Small intestine (tissue), 7 donors: ENCODE data around the gene POLD2. TPM values are rescaled to one million over a fixed set of nuclear protein-coding genes. Genes with fewer than 3 reads are reported as not detected.

Experiments
- DNase-seq, 2 donors: peaks; one replicate each; pipeline versions ENCODE4 v3.0.0 to v3.0.0-alpha.2; 2013
- FAIRE-seq: peaks from 2 replicates; lab custom pipeline; 2012; peaks lifted over from hg19 to GRCh38; lab: Jason Lieb, UNC
- H3K27ac ChIP-seq, 3 donors: one replicate each; pipeline ENCODE4 v1.5.1; 2013; ENCODE audit warnings: low read length in 2 of 3, mild to moderate bottlenecking in 2 of 3, control low read depth in 1 of 3, inconsistent platforms in 1 of 3, low read depth in 1 of 3, moderate library complexity in 1 of 3
- H3K27me3 ChIP-seq, 3 donors: one replicate each; pipeline ENCODE4 v1.6.1; 2013; ENCODE audit warnings: low read length in 3 of 3, inconsistent platforms in 1 of 3; ENCODE audit not compliant: control insufficient read depth in 3 of 3, insufficient read depth in 3 of 3
- H3K36me3 ChIP-seq, 3 donors: one replicate each; pipeline ENCODE4 v1.6.1; 2013; ENCODE audit warnings: low read length in 3 of 3, inconsistent platforms in 1 of 3, low read depth in 1 of 3, mild to moderate bottlenecking in 1 of 3, moderate library complexity in 1 of 3; ENCODE audit not compliant: control insufficient read depth in 3 of 3, insufficient read depth in 2 of 3
- H3K4me1 ChIP-seq, 3 donors: one replicate each; pipeline ENCODE4 v1.6.1; 2013; ENCODE audit warnings: low read length in 2 of 3, inconsistent platforms in 1 of 3, low read depth in 1 of 3, mild to moderate bottlenecking in 1 of 3, moderate library complexity in 1 of 3; ENCODE audit not compliant: control insufficient read depth in 3 of 3, insufficient read depth in 2 of 3
- H3K4me3 ChIP-seq, 3 donors: one replicate each; pipeline ENCODE4 v1.5.1; 2013; ENCODE audit warnings: low read length in 3 of 3, control low read depth in 1 of 3, inconsistent platforms in 1 of 3, low read depth in 1 of 3, mild to moderate bottlenecking in 1 of 3, moderate library complexity in 1 of 3
- H3K9me3 ChIP-seq, 2 donors: one replicate each; pipeline ENCODE4 v1.6.1; 2013; ENCODE audit warnings: low read depth in 1 of 2, low read length in 1 of 2; ENCODE audit not compliant: control insufficient read depth in 2 of 2, insufficient read depth in 1 of 2
- WGBS, 3 donors: extraction: QIAGEN DNeasy Blood & Tissue Kit; methylation state at CpG; one replicate each; pipeline ENCODE4 v1.1.7; 2013; 5-methylcytosine and 5-hydroxymethylcytosine counted together
- polyA plus RNA-seq, 4 donors: library from polyadenylated mRNA; stranded (reverse) in 3 of 4; unstranded in 1 of 4; fragments of 200-250 nt in 3 of 4; fragments of 120-200 nt in 1 of 4; gene quantifications; one replicate each; pipeline versions ENCODE4 v1.2.1 to v1.2.3, GENCODE V29; 2013
- donor health status: healthy with polysubstance abuse.
- donor health status: control.
- donor health status: control.
- donor health status: Bipolar disorder and iron deficiency.
- donor health status: healthy.

Gene POLD2
- polyA plus RNA-seq, 4 donors, result 13.6 to 82.4 (median 42.4) TPM

DNA sequence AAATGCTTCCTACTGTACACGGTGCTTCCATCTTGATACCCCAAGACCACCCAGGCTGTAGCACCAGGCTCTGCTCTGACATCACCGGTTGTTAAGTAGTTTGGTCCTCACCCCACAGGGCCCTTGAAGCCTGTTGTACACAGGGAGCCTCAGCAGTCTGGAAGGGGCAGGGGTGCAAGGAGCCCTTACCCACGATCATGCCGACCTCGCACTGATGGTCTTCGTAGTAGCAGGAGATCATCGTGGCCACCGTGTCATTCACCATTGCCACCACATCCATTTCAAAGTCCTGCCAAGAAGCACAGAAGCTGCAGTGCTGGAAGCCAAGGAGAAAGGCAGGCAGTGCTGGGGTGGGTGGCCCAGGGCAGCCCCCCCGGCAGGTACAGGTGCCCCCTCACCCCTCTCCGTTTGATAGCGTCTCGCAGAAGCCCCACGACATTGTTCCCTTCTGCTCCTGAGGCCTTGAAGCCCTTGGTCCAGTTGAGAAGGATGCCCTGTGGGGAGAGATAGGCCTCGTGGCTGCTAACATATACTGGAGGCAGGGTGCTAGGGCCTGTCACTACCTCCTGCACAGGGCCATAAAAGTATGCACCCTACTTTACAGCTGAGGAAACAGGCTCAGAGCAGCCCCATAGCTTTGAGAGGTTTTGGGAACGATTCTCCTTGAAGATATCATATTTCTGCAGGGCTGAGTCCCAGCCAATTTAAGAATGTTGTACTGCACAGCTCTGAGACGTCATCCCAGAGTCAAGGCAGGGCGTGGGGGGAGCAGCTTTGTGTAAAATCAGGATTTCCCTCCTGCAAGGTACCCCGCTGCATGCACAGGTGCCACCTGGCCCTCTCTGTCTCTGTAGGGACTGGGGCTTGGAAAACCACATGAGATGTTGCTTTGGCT lies 26.5 kb upstream of the POLD2 start:
- H3K36me3 ChIP-seq, result no peaks in the 10 kb centered on the region
- FAIRE-seq (no peak), DNase-seq (no peak)
- 84 to 88% (median 85%) methylated on average over 18 of the region's 18 CpGs for WGBS, 3 donors
- H3K27ac ChIP-seq, result no peak overlapping the region
- H3K9me3 ChIP-seq, result no peaks in the 10 kb centered on the region
- H3K27me3 ChIP-seq, result peaks cover 0 to 32% (median 3%) of the 10 kb centered on the region in 3 donors
- peaks cover 0 to 20% (median 0%) of the 10 kb centered on the region in 3 donors for H3K4me1 ChIP-seq
- no peak overlapping the region for H3K4me3 ChIP-seq

DNA sequence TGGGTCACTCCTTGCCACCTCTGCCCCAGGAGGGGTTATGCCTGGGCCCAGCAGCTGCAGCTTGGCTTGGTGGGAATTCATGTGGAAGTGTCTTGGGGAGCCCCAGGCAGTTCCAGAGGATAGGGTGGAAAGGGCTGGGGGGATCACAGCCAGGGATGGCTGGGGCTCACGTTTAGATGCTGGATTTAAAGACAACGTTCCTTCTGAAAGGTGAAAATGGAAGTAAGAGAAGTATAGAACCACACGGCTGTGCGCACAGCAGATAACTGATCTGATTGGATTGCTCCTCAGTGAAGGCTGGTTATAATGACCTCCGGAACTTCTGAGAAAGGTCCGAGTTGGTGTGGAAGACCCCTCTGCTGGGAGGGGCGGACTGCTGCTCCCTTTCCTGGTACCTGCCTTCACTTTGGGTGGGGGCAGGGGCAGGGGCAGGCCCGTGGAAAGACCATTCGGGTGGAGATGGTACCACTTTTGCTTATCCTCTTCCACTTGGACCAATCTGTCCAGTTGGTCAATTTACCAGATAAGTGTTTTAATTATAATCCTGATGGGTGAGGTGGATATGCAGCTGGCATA lies 25.7 kb upstream of the POLD2 start:
- no peaks in the 10 kb centered on the region for H3K36me3 ChIP-seq
- WGBS, 3 donors, result 80 to 86% (median 84%) methylated on average over 9 of the region's 9 CpGs
- FAIRE-seq (no peak), DNase-seq (no peak)
- H3K4me3 ChIP-seq, result no peak overlapping the region
- no peaks in the 10 kb centered on the region for H3K9me3 ChIP-seq
- peaks cover 0 to 40% (median 3%) of the 10 kb centered on the region in 3 donors for H3K27me3 ChIP-seq
- no peak overlapping the region for H3K27ac ChIP-seq
- peaks cover 0 to 20% (median 0%) of the 10 kb centered on the region in 3 donors for H3K4me1 ChIP-seq

DNA sequence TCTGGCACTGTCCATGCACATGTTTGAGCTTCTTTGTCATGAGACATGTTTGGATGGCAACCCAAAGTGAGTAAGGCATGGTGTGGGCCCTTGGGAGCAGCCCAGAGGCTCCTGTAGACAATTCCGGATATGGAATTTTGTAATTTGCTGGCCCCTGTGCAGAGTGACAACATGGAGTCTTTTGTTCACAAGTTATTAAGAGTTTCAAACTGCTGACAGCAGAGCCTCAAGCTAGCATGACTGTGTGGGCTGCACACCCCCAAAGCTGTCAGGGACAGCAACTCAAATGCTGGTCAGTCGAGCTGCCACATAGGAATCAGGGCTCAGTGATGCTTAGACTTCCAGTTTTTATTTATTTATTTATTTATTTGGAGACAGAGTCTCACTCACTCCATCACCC lies 24.8 kb upstream of the POLD2 start:
- Histone ChIP-seq H3K36me3 (no peaks in the 10 kb centered on the region), H3K27me3 (peaks cover 0 to 44% (median 3%) of the 10 kb centered on the region in 3 donors), H3K9me3 (no peaks in the 10 kb centered on the region), H3K27ac (no peak overlapping the region), H3K4me1 (peaks cover 0 to 20% (median 0%) of the 10 kb centered on the region in 3 donors), H3K4me3 (no peak overlapping the region)
- no peak for FAIRE-seq
- WGBS, 3 donors, result 71 to 85% (median 84%) methylated on average over 2 of the region's 2 CpGs
- DNase-seq, result no peak

DNA sequence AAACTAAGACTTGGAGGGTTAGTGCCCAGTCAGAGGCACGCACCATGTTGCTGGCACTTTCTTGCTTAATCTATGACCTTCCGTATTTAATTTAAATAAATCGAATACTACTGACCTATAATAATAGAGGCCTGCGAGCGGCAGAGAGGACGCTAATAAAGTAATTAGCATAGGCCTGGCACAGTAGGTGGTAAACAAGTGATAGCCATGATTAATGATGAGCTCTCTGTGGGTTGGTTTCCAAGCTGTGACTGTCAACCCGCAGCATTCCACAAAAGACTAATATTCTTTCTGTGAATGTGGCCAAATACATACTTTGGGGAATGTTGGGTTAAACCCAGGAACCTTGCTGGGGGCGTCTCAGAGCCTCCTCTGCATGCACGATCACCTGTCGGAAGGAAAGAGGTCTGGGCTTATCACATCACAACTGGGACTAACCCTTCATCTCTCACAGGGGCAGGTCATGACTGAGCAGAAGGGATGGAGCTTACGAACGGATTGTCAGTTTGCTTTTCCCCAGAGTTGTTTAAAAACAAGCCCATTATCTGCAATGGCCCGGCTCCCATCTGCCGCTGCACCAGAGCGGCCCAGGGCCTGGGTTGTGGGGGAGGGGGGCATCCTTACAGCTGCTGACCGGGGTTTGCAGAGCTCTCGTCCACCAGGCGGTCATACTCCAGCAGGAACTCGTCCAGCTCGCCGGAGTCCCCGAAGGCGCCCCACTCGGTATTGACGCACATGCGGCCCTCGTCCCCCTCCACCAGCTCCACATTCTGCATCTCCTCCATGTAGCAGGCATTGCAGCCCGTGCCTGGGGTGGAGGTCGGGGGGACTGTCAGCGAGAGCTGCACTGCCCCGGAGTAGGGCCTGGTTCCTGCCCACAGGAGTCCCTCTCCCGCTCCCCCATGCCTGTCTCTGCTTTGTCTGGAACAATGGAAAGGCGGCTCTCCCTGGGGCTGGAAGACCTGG lies 24.0 kb upstream of the POLD2 start:
- Histone ChIP-seq H3K4me3 (no peak overlapping the region), H3K9me3 (no peaks in the 10 kb centered on the region), H3K27me3 (peaks cover 0 to 44% (median 3%) of the 10 kb centered on the region in 3 donors), H3K36me3 (no peaks in the 10 kb centered on the region), H3K27ac (peak overlapping the region in 1 of 3 donors; percentile 38), H3K4me1 (peaks cover 0 to 20% (median 0%) of the 10 kb centered on the region in 3 donors)
- WGBS, 3 donors, result 61 to 78% (median 76%) methylated on average over 33 of the region's 33 CpGs
- FAIRE-seq, result no peak
- DNase-seq, result peak in 1 of 2 donors; percentile 46

DNA sequence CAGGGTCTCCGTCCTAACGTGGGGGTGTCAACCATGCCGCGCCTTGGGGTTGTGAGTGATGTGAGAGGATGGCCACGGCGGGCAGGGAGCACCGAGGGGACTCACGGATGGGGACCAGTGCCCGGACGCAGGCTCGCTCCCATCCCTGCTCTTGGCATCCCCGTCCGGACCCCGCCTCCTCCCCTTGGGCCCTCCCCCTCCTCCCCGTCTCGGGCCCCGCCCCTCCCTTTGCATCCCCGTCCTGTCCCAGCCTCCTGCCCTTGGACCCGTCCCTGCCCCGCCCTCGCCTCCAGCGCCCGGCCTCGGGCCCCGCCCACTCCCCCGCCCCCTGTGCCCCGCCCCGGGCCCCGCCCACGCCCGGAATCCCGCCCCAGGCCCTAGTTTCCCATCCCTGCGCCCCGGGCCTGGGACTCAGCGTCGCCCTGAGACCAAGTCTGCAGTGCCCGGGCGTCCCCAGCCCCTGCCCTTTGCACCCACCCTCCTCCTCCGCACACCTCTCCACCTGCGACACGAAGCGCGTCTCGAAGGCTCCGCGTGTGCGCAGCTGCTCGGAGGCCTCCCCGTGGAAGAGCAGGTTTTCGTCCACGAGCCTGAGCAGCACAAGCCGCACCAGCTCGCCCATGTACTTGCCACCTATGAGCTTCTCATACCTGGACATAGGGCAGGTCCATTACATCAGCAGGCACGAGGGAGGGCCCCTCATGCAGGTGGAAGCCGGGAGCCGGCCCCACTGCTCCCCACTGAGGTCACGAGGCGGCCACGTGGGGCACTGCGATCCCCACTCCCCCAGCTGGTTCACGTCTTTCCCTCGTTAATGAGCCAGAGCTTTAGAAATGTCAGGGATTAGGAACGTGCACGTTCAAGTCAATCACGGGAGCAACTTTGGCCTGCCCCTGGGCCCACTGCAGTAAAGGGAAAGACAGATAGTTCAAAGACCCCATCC lies 22.9 kb upstream of the POLD2 start:
- Histone ChIP-seq H3K27ac (peak overlapping the region in 1 of 3 donors; percentile 38), H3K4me1 (peaks cover 0 to 20% (median 0%) of the 10 kb centered on the region in 3 donors), H3K4me3 (peak overlapping the region; percentile 10 to 29 (median 24)), H3K36me3 (no peaks in the 10 kb centered on the region), H3K27me3 (peaks cover 0 to 44% (median 3%) of the 10 kb centered on the region in 3 donors), H3K9me3 (no peaks in the 10 kb centered on the region)
- FAIRE-seq (no peak), DNase-seq (peak; percentile 80 to 87)
- 6 to 18% (median 13%) methylated on average over 33 to 65 of the region's 65 CpGs for WGBS, 3 donors

DNA sequence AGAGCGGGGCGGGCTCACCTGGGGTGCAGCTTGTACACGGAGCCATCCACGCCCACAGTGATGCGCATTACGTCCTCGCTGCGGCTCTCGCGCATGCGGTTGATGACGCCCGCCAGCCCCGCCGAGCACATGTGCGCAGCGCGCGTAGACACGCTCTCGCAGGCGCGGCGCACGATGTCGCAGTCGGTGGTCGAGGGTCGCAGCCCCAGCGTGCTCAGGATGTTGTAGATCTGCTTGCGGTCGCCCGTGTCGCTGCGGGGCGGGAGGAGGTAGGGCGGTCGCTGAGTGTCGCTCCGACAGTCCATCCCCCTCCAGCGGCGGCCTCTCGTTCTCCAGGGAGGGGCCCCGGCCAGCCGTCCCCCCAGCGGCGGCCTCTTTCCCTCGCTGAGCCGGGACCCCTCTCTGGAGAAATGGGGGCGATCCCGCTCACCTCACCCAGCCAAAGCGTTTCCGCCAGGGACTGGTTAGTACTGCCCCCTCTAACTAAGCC lies 22.2 kb upstream of the POLD2 start:
- H3K4me1 ChIP-seq, result peaks cover 0 to 20% (median 0%) of the 10 kb centered on the region in 3 donors
- H3K9me3 ChIP-seq, result no peaks in the 10 kb centered on the region
- no peak overlapping the region for H3K27ac ChIP-seq
- peaks cover 0 to 44% (median 3%) of the 10 kb centered on the region in 3 donors for H3K27me3 ChIP-seq
- no peaks in the 10 kb centered on the region for H3K36me3 ChIP-seq
- peak in 1 of 2 donors; percentile 51 for DNase-seq
- peak overlapping the region; percentile 9 to 17 (median 10) for H3K4me3 ChIP-seq
- no peak for FAIRE-seq
- 10 to 22% (median 18%) methylated on average over 48 to 53 of the region's 53 CpGs for WGBS, 3 donors

DNA sequence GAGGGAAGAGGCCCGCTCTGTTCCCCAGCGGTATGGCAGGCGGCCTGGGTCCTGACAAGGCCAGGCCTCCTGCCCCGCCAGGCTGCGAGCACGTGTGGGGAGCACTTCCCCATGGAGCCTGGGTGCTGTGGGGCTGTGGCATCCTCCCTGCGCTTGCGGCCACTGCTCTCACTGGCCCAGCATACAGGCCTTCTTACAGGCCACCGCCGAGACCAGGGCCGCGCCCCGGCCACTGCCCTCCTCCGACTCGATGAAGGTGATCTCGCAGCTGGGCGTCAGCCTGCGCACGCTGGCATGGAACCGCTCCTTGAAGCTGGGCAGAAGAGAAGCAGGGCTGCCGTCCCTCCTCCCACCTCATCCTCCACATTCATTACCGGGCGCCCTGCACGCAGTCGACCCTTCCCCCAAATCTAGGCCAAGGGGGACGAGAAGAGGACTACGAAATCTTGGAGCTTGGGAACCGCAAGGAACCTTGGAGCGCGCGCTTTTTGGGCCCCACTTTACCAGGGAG lies 21.7 kb upstream of the POLD2 start:
- Histone ChIP-seq H3K36me3 (no peaks in the 10 kb centered on the region), H3K9me3 (no peaks in the 10 kb centered on the region), H3K4me1 (peaks cover 0 to 20% (median 0%) of the 10 kb centered on the region in 3 donors), H3K27me3 (peaks cover 0 to 44% (median 3%) of the 10 kb centered on the region in 3 donors), H3K4me3 (peak overlapping the region in 1 of 3 donors; percentile 17), H3K27ac (no peak overlapping the region)
- 67 to 83% (median 80%) methylated on average over 28 to 31 of the region's 31 CpGs for WGBS, 3 donors
- DNase-seq (no peak), FAIRE-seq (no peak)
